Suprapubic skin (tissue), 4 donors: Measurements from ENCODE around the gene OAS1.

Source experiments
- EP300 ChIP-seq: sonication (generic); formaldehyde crosslinking; IDR thresholded peaks from one replicate; pipeline ENCODE4 v1.6.1; 2017; ENCODE audit warnings: antibody characterized with exemption
- POLR2A ChIP-seq, 2 donors: fragments of 450-650 bp; IDR thresholded peaks; one replicate each; pipeline ENCODE4 v1.6.1; 2017; ENCODE audit warnings: antibody characterized with exemption in 2 of 2, mild to moderate bottlenecking in 2 of 2, moderate library complexity in 2 of 2
- POLR2AphosphoS5 ChIP-seq, 3 donors: sonication (generic); formaldehyde crosslinking; IDR thresholded peaks; one replicate each; pipeline ENCODE4 v1.6.1; 2017; ENCODE audit warnings: antibody characterized with exemption in 3 of 3
- TF ChIP-seq, protein P1 (sequence below), 2 donors: fragments of 200-600 bp in 1 of 2; fragments of 450-650 bp in 1 of 2; sonication (generic) in 1 of 2; IDR thresholded peaks; one replicate each; pipeline ENCODE4 v1.5.1; 2016 to 2019; ENCODE audit warnings: antibody characterized with exemption in 2 of 2, mild to moderate bottlenecking in 1 of 2, moderate library complexity in 1 of 2

- TF ChIP-seq, protein P1, sequence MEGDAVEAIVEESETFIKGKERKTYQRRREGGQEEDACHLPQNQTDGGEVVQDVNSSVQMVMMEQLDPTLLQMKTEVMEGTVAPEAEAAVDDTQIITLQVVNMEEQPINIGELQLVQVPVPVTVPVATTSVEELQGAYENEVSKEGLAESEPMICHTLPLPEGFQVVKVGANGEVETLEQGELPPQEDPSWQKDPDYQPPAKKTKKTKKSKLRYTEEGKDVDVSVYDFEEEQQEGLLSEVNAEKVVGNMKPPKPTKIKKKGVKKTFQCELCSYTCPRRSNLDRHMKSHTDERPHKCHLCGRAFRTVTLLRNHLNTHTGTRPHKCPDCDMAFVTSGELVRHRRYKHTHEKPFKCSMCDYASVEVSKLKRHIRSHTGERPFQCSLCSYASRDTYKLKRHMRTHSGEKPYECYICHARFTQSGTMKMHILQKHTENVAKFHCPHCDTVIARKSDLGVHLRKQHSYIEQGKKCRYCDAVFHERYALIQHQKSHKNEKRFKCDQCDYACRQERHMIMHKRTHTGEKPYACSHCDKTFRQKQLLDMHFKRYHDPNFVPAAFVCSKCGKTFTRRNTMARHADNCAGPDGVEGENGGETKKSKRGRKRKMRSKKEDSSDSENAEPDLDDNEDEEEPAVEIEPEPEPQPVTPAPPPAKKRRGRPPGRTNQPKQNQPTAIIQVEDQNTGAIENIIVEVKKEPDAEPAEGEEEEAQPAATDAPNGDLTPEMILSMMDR (IDR thresholded peaks at IDR 0.05), result no peak
- TF ChIP-seq EP300 (no peak), POLR2A (IDR thresholded peaks at IDR 0.05) (no peak), POLR2AphosphoS5 (IDR thresholded peaks at IDR 0.05) (no peak)
Measured at GRCh38 chr12:112936927-112937326, 30.2 kb downstream of the OAS1 start.
